Activated CD4-positive, alpha-beta T cell treated with anti-CD3 and anti-CD28 coated beads for 36 hours (primary cell): Measurements from ENCODE around the gene OR3A2. TPM values are rescaled to one million over a fixed set of nuclear protein-coding genes. Genes with fewer than 3 reads are reported as not detected.

ENCODE experiments used
- total RNA-seq, 2 experiments: library from RNA; stranded (reverse); gene quantifications; one replicate each; pipeline ENCODE4 v1.2.3, GENCODE V29; 2021

Gene OR3A2
- total RNA-seq, 2 experiments from 2014 or later, result 2.5 to 3.5 TPM

Other genes with a start within 250 kb of the OR3A2 start
- gene OR1A2, start 188.8 kb downstream of the OR3A2 start, total RNA-seq, result not detected
- not detected for gene OR1A1, start 178.6 kb downstream of the OR3A2 start, total RNA-seq
- under 1 TPM; 0.25 to 0.56 TPM for gene OR3A1, start 87.9 kb downstream of the OR3A2 start, total RNA-seq
- gene OR1E1, start 12.1 kb upstream of the OR3A2 start, total RNA-seq, result not detected
- gene OR3A3, start 25.1 kb upstream of the OR3A2 start, total RNA-seq, result not detected
- not detected for gene OR1E2, start 47.5 kb upstream of the OR3A2 start, total RNA-seq
- gene SPATA22, start 85.5 kb upstream of the OR3A2 start, total RNA-seq, result 1 to 10 TPM in 1 of 2 experiments, under 1 TPM in 1; 0.44 to 1.6 TPM
- gene ASPA, start 89.7 kb upstream of the OR3A2 start, total RNA-seq, result not detected
- under 1 TPM; 0.61 to 0.89 TPM for gene TRPV3, start 171.5 kb upstream of the OR3A2 start, total RNA-seq
- 1 to 10 TPM; 1.8 to 2.7 TPM for gene TRPV1, start 223.1 kb upstream of the OR3A2 start, total RNA-seq
- gene SHPK, start 249.9 kb upstream of the OR3A2 start, total RNA-seq, result 10 to 100 TPM; 12.5 to 15.0 TPM